IMR-90 (cell line): ENCODE measurements around the gene SAMD8. TPM values are rescaled to one million over a fixed set of nuclear protein-coding genes. Genes with fewer than 3 reads are reported as not detected.

Experiments used
- ATAC-seq: fragments of 200-7000 bp; cut with Tn5 transposase; 2 replicates; pipeline ENCODE4 v1.9.1; 2020; ENCODE audit warnings: low read depth, mild to moderate bottlenecking, moderate library complexity
- BruUV-seq: library from RNA; stranded (reverse); fragments of 400-500 nt; replicated peaks from 2 replicates; lab custom pipeline; 2021; lab: Mats Ljungman, UMichigan
- CTCF ChIA-PET: fragments of 300-600 bp; formaldehyde crosslinking; extraction: SDS; loops from one replicate; lab custom pipeline; 2021; ENCODE audit warnings: antibody characterized with exemption; lab: Yijun Ruan, JAX
- POLR2A ChIA-PET: fragments of 300-600 bp; sonication (Branson Sonifier 250); formaldehyde crosslinking; loops from one replicate; lab custom pipeline; 2022; ENCODE audit warnings: antibody characterized with exemption; ENCODE audit not compliant: unreplicated experiment; lab: Charles Lee
- DNase-seq: peaks from one replicate; pipeline ENCODE4 v3.0.0; 2013
- H2AFZ ChIP-seq: replicated peaks from 2 replicates; pipeline ENCODE3; 2013; ENCODE audit warnings: low read length, mild to moderate bottlenecking; ENCODE audit not compliant: poor library complexity
- H2AK5ac ChIP-seq: 2 replicates; pipeline ENCODE4 v1.6.1; 2013; ENCODE audit warnings: low read depth, low read length, inconsistent platforms
- H2AK9ac ChIP-seq: replicated peaks from 2 replicates; pipeline ENCODE3; 2013; ENCODE audit warnings: mild to moderate bottlenecking, low read depth, low read length, moderate library complexity; ENCODE audit not compliant: poor library complexity
- H2BK120ac ChIP-seq: 2 replicates; pipeline ENCODE4 v1.6.1; 2013; ENCODE audit warnings: low read depth, low read length, inconsistent platforms
- H2BK15ac ChIP-seq: 3 replicates; pipeline ENCODE4 v1.6.1; 2013; ENCODE audit warnings: low read depth, low read length, inconsistent platforms
- H2BK20ac ChIP-seq: 2 replicates; pipeline ENCODE4 v1.6.1; 2013; ENCODE audit warnings: low read depth, mild to moderate bottlenecking, inconsistent platforms, low read length, moderate library complexity
- H2BK5ac ChIP-seq: 2 replicates; pipeline ENCODE4 v1.6.1; 2013; ENCODE audit warnings: mild to moderate bottlenecking, low read depth, low read length, inconsistent platforms; ENCODE audit not compliant: poor library complexity, severe bottlenecking
- H3K14ac ChIP-seq: replicated peaks from 2 replicates; pipeline ENCODE4 v1.6.1; 2013; ENCODE audit warnings: low read depth, low read length, inconsistent platforms
- H3K18ac ChIP-seq: 2 replicates; pipeline ENCODE4 v1.6.1; 2013; ENCODE audit warnings: low read depth, low read length, control low read depth
- H3K23ac ChIP-seq: 2 replicates; pipeline ENCODE4 v1.6.1; 2013; ENCODE audit warnings: low read depth, low read length, inconsistent platforms
- H3K27ac ChIP-seq: 2 replicates; pipeline ENCODE4 v1.5.1; 2013; ENCODE audit warnings: mild to moderate bottlenecking, control low read depth, low read length; ENCODE audit not compliant: insufficient read depth
- H3K27me3 ChIP-seq: 2 replicates; pipeline ENCODE4 v1.6.1; 2013; ENCODE audit warnings: low read length; ENCODE audit not compliant: control insufficient read depth, insufficient read depth
- H3K36me3 ChIP-seq: 2 replicates; pipeline ENCODE4 v1.6.1; 2013; ENCODE audit warnings: low read length, mixed read lengths; ENCODE audit not compliant: control insufficient read depth, insufficient read depth
- H3K4ac ChIP-seq: 2 replicates; pipeline ENCODE4 v1.6.1; 2013; ENCODE audit warnings: low read depth, low read length, inconsistent platforms
- H3K4me1 ChIP-seq: 2 replicates; pipeline ENCODE4 v1.6.1; 2013; ENCODE audit warnings: low read length, mixed read lengths; ENCODE audit not compliant: control insufficient read depth, insufficient read depth
- H3K4me2 ChIP-seq: 2 replicates; pipeline ENCODE4 v1.6.1; 2013; ENCODE audit warnings: low read depth, mild to moderate bottlenecking, control low read depth, low read length, moderate library complexity
- H3K4me3 ChIP-seq: 2 replicates; pipeline ENCODE4 v1.5.1; 2013; ENCODE audit warnings: low read depth, mild to moderate bottlenecking, control low read depth, low read length, moderate library complexity; ENCODE audit not compliant: insufficient read depth
- H3K56ac ChIP-seq: 2 replicates; pipeline ENCODE4 v1.6.1; 2013; ENCODE audit warnings: low read length, inconsistent platforms; ENCODE audit not compliant: insufficient read depth; ENCODE audit errors: extremely low read depth
- H3K79me1 ChIP-seq, 2 experiments: 2 replicates each; pipeline ENCODE4 v1.6.1; 2013; ENCODE audit warnings: low read length in 2 of 2, inconsistent platforms in 1 of 2, low read depth in 1 of 2
- H3K9ac ChIP-seq: 2 replicates; pipeline ENCODE4 v1.6.1; 2013; ENCODE audit warnings: low read depth, low read length, control low read depth
- H3K9me1 ChIP-seq: 2 replicates; pipeline ENCODE4 v1.6.1; 2013; ENCODE audit warnings: low read length, inconsistent platforms; ENCODE audit not compliant: insufficient read depth
- H3K9me3 ChIP-seq: 2 replicates; pipeline ENCODE4 v1.6.1; 2013; ENCODE audit warnings: low read length; ENCODE audit not compliant: control insufficient read depth, insufficient read depth
- H4K20me1 ChIP-seq: 2 replicates; pipeline ENCODE4 v1.6.1; 2013; ENCODE audit warnings: low read length, inconsistent platforms; ENCODE audit not compliant: insufficient read depth
- H4K5ac ChIP-seq: 2 replicates; pipeline ENCODE4 v1.6.1; 2013; ENCODE audit warnings: mild to moderate bottlenecking, low read depth, low read length, control low read depth
- H4K8ac ChIP-seq, 2 experiments: 2 replicates each; pipeline ENCODE4 v1.6.1; 2013; ENCODE audit warnings: low read depth in 2 of 2, low read length in 2 of 2, control low read depth in 1 of 2, inconsistent platforms in 1 of 2
- H4K91ac ChIP-seq: 2 replicates; pipeline ENCODE4 v1.6.1; 2013; ENCODE audit warnings: low read depth, low read length, inconsistent platforms; ENCODE audit not compliant: insufficient read depth
- BHLHE40 ChIP-seq: fragments of 150-350 bp; IDR thresholded peaks from 2 replicates; pipeline ENCODE4 v1.6.1; 2016; ENCODE audit warnings: mild to moderate bottlenecking, low read depth, low read length
- CHD1 ChIP-seq: IDR thresholded peaks from 2 replicates; pipeline ENCODE4 v1.6.1; 2012; ENCODE audit warnings: low read depth, low read length, improper control_type of control experiment
- MAZ ChIP-seq: IDR thresholded peaks from 2 replicates; pipeline ENCODE4 v1.6.1; 2012; ENCODE audit warnings: low read depth, mild to moderate bottlenecking, low read length, improper control_type of control experiment, moderate library complexity, borderline replicate concordance
- RAD21 ChIP-seq: IDR thresholded peaks from 2 replicates; pipeline ENCODE4 v1.6.1; 2012; ENCODE audit warnings: low read length, improper control_type of control experiment
- WGBS, 2 experiments: methylation state at CpG; one replicate each; pipeline versions ENCODE4 v1.1.5 to v1.1.7; 2013; ENCODE audit warnings: missing lambda C conversion rate in 2 of 2; ENCODE audit not compliant: insufficient read length in 1 of 2; ENCODE audit errors: extremely low coverage in 2 of 2; 5-methylcytosine and 5-hydroxymethylcytosine counted together
- dilution Hi-C: fragments of 300-500 bp; cut with HindIII; formaldehyde crosslinking; loops from one replicate; pipeline ENCODE4 v1.14.3; 2018; ENCODE audit warnings: low sequenced_read_pairs; ENCODE audit not compliant: unreplicated experiment
- in situ Hi-C: fragments of 300-500 bp; cut with MboI; formaldehyde crosslinking; loops from 3 replicates; pipeline ENCODE4 v1.14.3; 2019; ENCODE audit warnings: low sequenced_read_pairs, inconsistent platforms, mixed read lengths
- intact Hi-C: fragments of 100-400 bp; cut with micrococcal nuclease; formaldehyde crosslinking; loops from 2 replicates; pipeline ENCODE4 v1.10.0; 2022
- polyA plus RNA-seq, 3 experiments: library from polyadenylated mRNA; depleted of rRNA; stranded (reverse); fragments of >200 nt; gene quantifications; 2 replicates each; pipeline ENCODE4 v1.2.3, GENCODE V29; 2012; ENCODE audit warnings: low replicate concordance in 1 of 3
- total RNA-seq: library from RNA; depleted of rRNA; stranded (reverse); fragments of >200 nt; gene quantifications from 2 replicates; pipeline ENCODE4 v1.2.3, GENCODE V29; 2012
- TF ChIP-seq, protein P1 (sequence below): fragments of 150-350 bp; IDR thresholded peaks from 2 replicates; pipeline ENCODE4 v1.6.1; 2017; ENCODE audit warnings: mild to moderate bottlenecking, antibody characterized with exemption, low read length, low read depth

SAMD8 gene
- total and polyA plus RNA-seq, 2 of the 4 experiments (the other 2 are of a cell fraction), result 10.1 to 28.7 TPM

- peaks cover 16 to 33% of the 10 kb centered on the region in 2 experiments for H3K79me1 ChIP-seq
- H2AK9ac ChIP-seq, result no peak overlapping the region
- no peak overlapping the region for H2BK15ac ChIP-seq
- H2BK20ac ChIP-seq, result no peak overlapping the region
- TF ChIP-seq CHD1, result no peak
- TF ChIP-seq, protein P1, sequence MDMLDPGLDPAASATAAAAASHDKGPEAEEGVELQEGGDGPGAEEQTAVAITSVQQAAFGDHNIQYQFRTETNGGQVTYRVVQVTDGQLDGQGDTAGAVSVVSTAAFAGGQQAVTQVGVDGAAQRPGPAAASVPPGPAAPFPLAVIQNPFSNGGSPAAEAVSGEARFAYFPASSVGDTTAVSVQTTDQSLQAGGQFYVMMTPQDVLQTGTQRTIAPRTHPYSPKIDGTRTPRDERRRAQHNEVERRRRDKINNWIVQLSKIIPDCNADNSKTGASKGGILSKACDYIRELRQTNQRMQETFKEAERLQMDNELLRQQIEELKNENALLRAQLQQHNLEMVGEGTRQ, result no peak
- TF ChIP-seq MAZ, result no peak
- TF ChIP-seq BHLHE40, result no peak
- no peak for TF ChIP-seq RAD21
- H4K8ac ChIP-seq, result no peak overlapping the region
- no peak overlapping the region for H2BK5ac ChIP-seq
- no peak overlapping the region for H4K5ac ChIP-seq
- H3K18ac ChIP-seq, result no peak overlapping the region
- no peak overlapping the region for H2AFZ ChIP-seq
- H3K4me2 ChIP-seq, result no peak overlapping the region
- no peak overlapping the region for H4K91ac ChIP-seq
- no peak overlapping the region for H3K4ac ChIP-seq
- intact Hi-C loops, result loop anchor here (5.0 kb wide), 1 partner anchor 49 kb away; no protein-coding TSS in a partner anchor
- peaks cover 16% of the 10 kb centered on the region for H3K36me3 ChIP-seq
- DNase-seq (no peak), ATAC-seq (no peak)
- WGBS, 2 experiments, result no CpG with 5 or more reads among the region's 1 CpG
- no peaks in the 10 kb centered on the region for H3K9me3 ChIP-seq
- ChIA-PET CTCF (no interaction called here), POLR2A (no interaction called here)
- no peak overlapping the region for H3K9ac ChIP-seq
- H4K20me1 ChIP-seq, result 0 out of 2 replicates have a peak, but pooled peaks cover 4% of the 10 kb centered on the region
- no peaks in the 10 kb centered on the region for H3K27me3 ChIP-seq
- no peak overlapping the region for H3K14ac ChIP-seq
- no peak overlapping the region for H2BK120ac ChIP-seq
- in situ Hi-C loops, result no loop called here
- H3K56ac ChIP-seq, result no peak overlapping the region
- dilution Hi-C loops, result no loop called here
- no peak overlapping the region for H2AK5ac ChIP-seq
- H3K4me1 ChIP-seq, result peaks cover 10% of the 10 kb centered on the region
- no peak overlapping the region for H3K4me3 ChIP-seq
- H3K23ac ChIP-seq, result no peak overlapping the region
- BruUV-seq, result no TSS peak
- 0 out of 2 replicates have a peak, but pooled peaks cover 2% of the 10 kb centered on the region for H3K9me1 ChIP-seq
- no peak overlapping the region for H3K27ac ChIP-seq
Observed at GRCh38 chr10:75176736-75177135, 65.3 kb downstream of the SAMD8 start.
